HG02885 (cell line): ENCODE measurements around the gene MCTS1.
"Not testable (repeated sequence)": the region's sequence is repeated elsewhere in the genome, so short reads cannot be mapped to it uniquely, and the experiment has no call there.

ENCODE experiments used
- ATAC-seq: cut with Tn5 transposase; IDR thresholded peaks from one replicate; pipeline ENCODE4 v1.9.1; 2021; ENCODE audit warnings: mild to moderate bottlenecking; ENCODE audit not compliant: unreplicated experiment, poor library complexity

The MCTS1 gene

GRCh38 chrX:120625371-120625770 lies 21.5 kb downstream of the MCTS1 start:
- no peak for ATAC-seq

GRCh38 chrX:120629667-120630537 lies 26.0 kb downstream of the MCTS1 start, which contains the start of gene C1GALT1C1:
TSS of gene C1GALT1C1 (minus strand) at chrX:120630054. CDS start at chrX:120627166, 2,888 bp downstream.
- peak; percentile 94 for ATAC-seq

- ATAC-seq = no peak
These were observed 34.7 kb downstream of the MCTS1 start for GRCh38 chrX:120638619-120639018.

- no peak for ATAC-seq
These were observed 39.0 kb downstream of the MCTS1 start for GRCh38 chrX:120642871-120643270.

- no peak for ATAC-seq
These were observed 43.2 kb downstream of the MCTS1 start for GRCh38 chrX:120647127-120647526.

GRCh38 chrX:120652256-120652655 lies 48.4 kb downstream of the MCTS1 start:
- ATAC-seq = not testable (repeated sequence)

GRCh38 chrX:120653000-120653399 lies 49.1 kb downstream of the MCTS1 start:
- ATAC-seq = no peak

- no peak for ATAC-seq
These were observed 56.7 kb downstream of the MCTS1 start for GRCh38 chrX:120660637-120661036.
